Measurements from ENCODE around the gene SLCO4C1. TPM values are rescaled to one million over a fixed set of nuclear protein-coding genes. Genes with fewer than 3 reads are reported as not detected.
A peak's percentile ranks its signal among the peaks of the same experiment; 100 is the strongest.

The SLCO4C1 gene
- total and polyA plus RNA-seq, 3 experiments from 2014 or later = 0.09 to 1.2 (median 0.11) TPM

GRCh38 chr5:102286476-102286875, 9.6 kb downstream of the SLCO4C1 start:
- Histone ChIP-seq H3K36me3 (ENCODE audit: insufficient read depth, low read length) (no peaks in the 10 kb centered on the region), H3K9me3 (ENCODE audit: low read length) (no peaks in the 10 kb centered on the region), H3K4me3 (ENCODE audit: low read length) (no peak overlapping the region), H3K27me3 (ENCODE audit: insufficient read depth, low read length, poor library complexity, severe bottlenecking) (no peaks in the 10 kb centered on the region), H3K4me1 (ENCODE audit: insufficient read depth, low read length) (no peaks in the 10 kb centered on the region), H3K27ac (ENCODE audit: low read depth, low read length) (no peak overlapping the region)
- H3K27ac Mint-ChIP-seq = peak overlapping the region in 1 of 8 donors; percentile 21
- H3K4me1 Mint-ChIP-seq = peaks cover 5 to 16% (median 12%) of the 10 kb centered on the region in 3 donors
- no peak for DNase-seq
- ChIA-PET CTCF (no interaction called here), POLR2A (no interaction called here)
- H3K4me3 Mint-ChIP-seq = no peak overlapping the region
- H3K9me3 Mint-ChIP-seq = no peaks in the 10 kb centered on the region
- H3K36me3 Mint-ChIP-seq = no peaks in the 10 kb centered on the region
- H3K27me3 Mint-ChIP-seq = peaks cover 0 to 1% of the 10 kb centered on the region in 2 donors

- no peaks in the 10 kb centered on the region for H3K27me3 ChIP-seq (ENCODE audit: insufficient read depth, low read length, poor library complexity, severe bottlenecking)
- peak overlapping the region in 1 of 7 donors; percentile 7 for H3K4me3 Mint-ChIP-seq
- no peaks in the 10 kb centered on the region for H3K36me3 Mint-ChIP-seq
- ChIA-PET CTCF (no interaction called here), POLR2A (no interaction called here)
- H3K4me1 ChIP-seq (ENCODE audit: insufficient read depth, low read length) = no peaks in the 10 kb centered on the region
- H3K27ac ChIP-seq (ENCODE audit: low read depth, low read length) = no peak overlapping the region
- no peak for DNase-seq
- H3K4me3 ChIP-seq (ENCODE audit: low read length) = no peak overlapping the region
- peaks cover 5 to 12% (median 12%) of the 10 kb centered on the region in 3 donors for H3K4me1 Mint-ChIP-seq
- H3K9me3 ChIP-seq (ENCODE audit: low read length) = no peaks in the 10 kb centered on the region
- no peaks in the 10 kb centered on the region for H3K27me3 Mint-ChIP-seq
- peak overlapping the region in 1 of 8 donors; percentile 5 for H3K27ac Mint-ChIP-seq
- no peaks in the 10 kb centered on the region for H3K36me3 ChIP-seq (ENCODE audit: insufficient read depth, low read length)
- no peaks in the 10 kb centered on the region for H3K9me3 Mint-ChIP-seq
These were observed 12.8 kb downstream of the SLCO4C1 start for GRCh38 chr5:102283102-102283797.

GRCh38 chr5:102279711-102280110, 16.4 kb downstream of the SLCO4C1 start:
- H3K9me3 ChIP-seq (ENCODE audit: low read length) = no peaks in the 10 kb centered on the region
- H3K4me3 ChIP-seq (ENCODE audit: low read length) = no peak overlapping the region
- Mint-ChIP-seq H3K4me3 (no peak overlapping the region), H3K4me1 (peaks cover 5 to 13% (median 12%) of the 10 kb centered on the region in 3 donors), H3K9me3 (no peaks in the 10 kb centered on the region), H3K36me3 (no peaks in the 10 kb centered on the region), H3K27ac (no peak overlapping the region), H3K27me3 (peaks cover 3 to 6% of the 10 kb centered on the region in 2 donors)
- ChIA-PET POLR2A (no interaction called here), CTCF (no interaction called here)
- no peaks in the 10 kb centered on the region for H3K4me1 ChIP-seq (ENCODE audit: insufficient read depth, low read length)
- no peaks in the 10 kb centered on the region for H3K36me3 ChIP-seq (ENCODE audit: insufficient read depth, low read length)
- no peak for DNase-seq
- H3K27ac ChIP-seq (ENCODE audit: low read depth, low read length) = no peak overlapping the region
- H3K27me3 ChIP-seq (ENCODE audit: insufficient read depth, low read length, poor library complexity, severe bottlenecking) = no peaks in the 10 kb centered on the region

GRCh38 chr5:102278231-102278630, 17.9 kb downstream of the SLCO4C1 start:
- ChIA-PET CTCF (no interaction called here), POLR2A (no interaction called here)
- Histone ChIP-seq H3K9me3 (ENCODE audit: low read length) (no peaks in the 10 kb centered on the region), H3K36me3 (ENCODE audit: insufficient read depth, low read length) (no peaks in the 10 kb centered on the region), H3K27me3 (ENCODE audit: insufficient read depth, low read length, poor library complexity, severe bottlenecking) (no peaks in the 10 kb centered on the region), H3K4me1 (ENCODE audit: insufficient read depth, low read length) (no peaks in the 10 kb centered on the region), H3K27ac (ENCODE audit: low read depth, low read length) (no peak overlapping the region), H3K4me3 (ENCODE audit: low read length) (no peak overlapping the region)
- Mint-ChIP-seq H3K9me3 (no peaks in the 10 kb centered on the region), H3K27me3 (peaks cover 3 to 14% of the 10 kb centered on the region in 2 donors), H3K4me1 (peaks cover 3 to 4% (median 3%) of the 10 kb centered on the region in 3 donors), H3K36me3 (no peaks in the 10 kb centered on the region), H3K27ac (peak overlapping the region in 1 of 8 donors; percentile 27), H3K4me3 (no peak overlapping the region)
- DNase-seq = no peak

GRCh38 chr5:102277144-102277543, 18.9 kb downstream of the SLCO4C1 start:
- Mint-ChIP-seq H3K4me3 (no peak overlapping the region), H3K9me3 (no peaks in the 10 kb centered on the region), H3K4me1 (peaks cover 0 to 2% (median 0%) of the 10 kb centered on the region in 3 donors), H3K27ac (no peak overlapping the region), H3K27me3 (peaks cover 3 to 14% of the 10 kb centered on the region in 2 donors), H3K36me3 (no peaks in the 10 kb centered on the region)
- H3K4me1 ChIP-seq (ENCODE audit: insufficient read depth, low read length) = no peaks in the 10 kb centered on the region
- H3K36me3 ChIP-seq (ENCODE audit: insufficient read depth, low read length) = no peaks in the 10 kb centered on the region
- ChIA-PET CTCF (no interaction called here), POLR2A (no interaction called here)
- H3K27ac ChIP-seq (ENCODE audit: low read depth, low read length) = no peak overlapping the region
- no peak for DNase-seq
- H3K27me3 ChIP-seq (ENCODE audit: insufficient read depth, low read length, poor library complexity, severe bottlenecking) = no peaks in the 10 kb centered on the region
- H3K9me3 ChIP-seq (ENCODE audit: low read length) = no peaks in the 10 kb centered on the region
- H3K4me3 ChIP-seq (ENCODE audit: low read length) = no peak overlapping the region

- Mint-ChIP-seq H3K4me1 (no peaks in the 10 kb centered on the region), H3K27ac (no peak overlapping the region), H3K9me3 (peaks cover 16 to 25% (median 19%) of the 10 kb centered on the region in 5 donors), H3K36me3 (peaks cover 0 to 17% (median 0%) of the 10 kb centered on the region in 3 donors), H3K4me3 (no peak overlapping the region), H3K27me3 (peaks cover 3 to 14% of the 10 kb centered on the region in 2 donors)
- H3K9me3 ChIP-seq (ENCODE audit: low read length) = no peaks in the 10 kb centered on the region
- no peaks in the 10 kb centered on the region for H3K27me3 ChIP-seq (ENCODE audit: insufficient read depth, low read length, poor library complexity, severe bottlenecking)
- H3K36me3 ChIP-seq (ENCODE audit: insufficient read depth, low read length) = no peaks in the 10 kb centered on the region
- CTCF ChIA-PET = no interaction called here
- H3K4me1 ChIP-seq (ENCODE audit: insufficient read depth, low read length) = no peaks in the 10 kb centered on the region
- POLR2A ChIA-PET = no interaction called here
- H3K27ac ChIP-seq (ENCODE audit: low read depth, low read length) = no peak overlapping the region
- H3K4me3 ChIP-seq (ENCODE audit: low read length) = no peak overlapping the region
- DNase-seq = no peak
These were observed 24.3 kb downstream of the SLCO4C1 start for GRCh38 chr5:102271759-102272158.

- POLR2A ChIA-PET = no interaction called here
- DNase-seq = no peak
- peaks cover 0 to 17% (median 0%) of the 10 kb centered on the region in 3 donors for H3K36me3 Mint-ChIP-seq
- Histone ChIP-seq H3K27ac (ENCODE audit: low read depth, low read length) (no peak overlapping the region), H3K4me1 (ENCODE audit: insufficient read depth, low read length) (no peaks in the 10 kb centered on the region), H3K27me3 (ENCODE audit: insufficient read depth, low read length, poor library complexity, severe bottlenecking) (no peaks in the 10 kb centered on the region), H3K4me3 (ENCODE audit: low read length) (no peak overlapping the region), H3K36me3 (ENCODE audit: insufficient read depth, low read length) (no peaks in the 10 kb centered on the region), H3K9me3 (ENCODE audit: low read length) (no peaks in the 10 kb centered on the region)
- no peak overlapping the region for H3K4me3 Mint-ChIP-seq
- H3K9me3 Mint-ChIP-seq = peaks cover 16 to 25% (median 20%) of the 10 kb centered on the region in 5 donors
- peaks cover 0 to 12% of the 10 kb centered on the region in 2 donors for H3K27me3 Mint-ChIP-seq
- no peak overlapping the region for H3K27ac Mint-ChIP-seq
- CTCF ChIA-PET = no interaction called here
- no peaks in the 10 kb centered on the region for H3K4me1 Mint-ChIP-seq
These were observed 26.0 kb downstream of the SLCO4C1 start for GRCh38 chr5:102270036-102270435.

GRCh38 chr5:102262688-102263087, 33.4 kb downstream of the SLCO4C1 start:
- no peaks in the 10 kb centered on the region for H3K4me1 ChIP-seq (ENCODE audit: insufficient read depth, low read length)
- Mint-ChIP-seq H3K4me1 (no peaks in the 10 kb centered on the region), H3K27me3 (no peaks in the 10 kb centered on the region), H3K9me3 (peaks cover 0 to 4% (median 3%) of the 10 kb centered on the region in 5 donors), H3K27ac (no peak overlapping the region), H3K4me3 (no peak overlapping the region), H3K36me3 (no peaks in the 10 kb centered on the region)
- no peak overlapping the region for H3K27ac ChIP-seq (ENCODE audit: low read depth, low read length)
- H3K4me3 ChIP-seq (ENCODE audit: low read length) = no peak overlapping the region
- H3K27me3 ChIP-seq (ENCODE audit: insufficient read depth, low read length, poor library complexity, severe bottlenecking) = no peaks in the 10 kb centered on the region
- no peaks in the 10 kb centered on the region for H3K36me3 ChIP-seq (ENCODE audit: insufficient read depth, low read length)
- H3K9me3 ChIP-seq (ENCODE audit: low read length) = no peaks in the 10 kb centered on the region
- DNase-seq = no peak
- POLR2A ChIA-PET = no interaction called here
- CTCF ChIA-PET = no interaction called here
